GM19468 (cell line): ENCODE measurements around the gene L3MBTL1.
"Not testable (repeated sequence)": the region's sequence is repeated elsewhere in the genome, so short reads cannot be mapped to it uniquely, and the experiment has no call there.

Experiments used
- ATAC-seq: cut with Tn5 transposase; IDR thresholded peaks from one replicate; pipeline ENCODE4 v1.9.1; 2021; ENCODE audit warnings: mild to moderate bottlenecking, moderate library complexity, moderate number of reproducible peaks; ENCODE audit not compliant: unreplicated experiment; ENCODE audit errors: extremely low read depth

Gene L3MBTL1

DNA sequence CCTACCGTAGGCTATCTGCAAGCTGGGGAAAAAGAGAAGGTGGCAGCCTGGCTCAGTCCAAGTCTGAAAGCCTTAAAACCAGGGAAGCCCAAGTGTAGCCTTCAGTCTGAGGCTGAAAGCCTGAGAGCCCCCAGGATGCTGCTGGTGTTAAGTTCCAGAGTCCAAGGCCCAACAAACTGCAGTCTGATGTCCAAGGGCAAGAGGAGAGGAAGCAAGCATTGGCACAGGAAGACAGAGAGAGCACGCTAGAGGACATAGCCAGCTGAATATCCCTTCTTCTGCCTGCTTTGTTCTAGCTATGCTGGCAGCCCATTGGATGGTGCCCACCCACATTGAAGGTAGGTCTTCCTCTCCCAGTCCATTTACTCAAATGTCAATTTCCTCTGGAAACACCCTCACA is 12.1 kb upstream of the L3MBTL1 start:
- ATAC-seq, result no peak

DNA sequence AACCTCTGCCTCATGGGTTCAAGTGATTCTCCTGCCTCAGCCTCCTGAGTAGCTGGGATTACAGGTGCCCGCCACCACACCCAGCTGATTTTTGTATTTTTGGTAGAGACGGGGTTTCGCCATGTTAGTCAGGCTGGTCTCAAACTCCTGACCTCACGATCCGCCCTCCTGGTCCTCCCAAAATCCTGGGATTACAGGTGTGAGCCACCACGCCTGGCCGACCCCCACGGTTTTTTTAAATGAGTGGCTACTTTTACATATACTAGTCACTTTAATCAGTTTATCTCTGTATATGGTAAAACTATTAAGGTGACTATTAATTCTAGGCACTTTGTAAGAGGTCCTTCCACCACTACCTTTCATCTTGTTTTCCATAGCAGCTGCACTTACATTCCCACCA is 5.5 kb upstream of the L3MBTL1 start:
- ATAC-seq, result not testable (repeated sequence)

DNA sequence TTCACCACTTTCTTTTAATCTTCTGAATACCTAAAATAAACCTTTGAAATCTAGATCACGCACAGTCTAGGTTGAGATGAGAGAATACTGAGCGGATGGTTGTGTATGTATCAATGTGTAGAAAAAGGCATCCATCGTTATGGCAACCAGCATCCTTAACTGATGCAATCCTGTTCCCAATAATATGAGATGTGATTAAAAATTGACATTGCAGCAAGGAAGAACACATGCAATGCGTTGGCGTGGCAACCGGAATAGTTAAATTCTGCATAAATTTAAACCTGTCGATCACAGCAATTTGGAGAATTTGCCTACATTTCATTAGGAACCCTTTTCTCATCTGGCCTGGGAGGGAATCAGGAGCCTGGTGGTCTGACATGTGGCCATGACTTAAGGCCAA is 1.3 kb upstream of the L3MBTL1 start:
- no peak for ATAC-seq

DNA sequence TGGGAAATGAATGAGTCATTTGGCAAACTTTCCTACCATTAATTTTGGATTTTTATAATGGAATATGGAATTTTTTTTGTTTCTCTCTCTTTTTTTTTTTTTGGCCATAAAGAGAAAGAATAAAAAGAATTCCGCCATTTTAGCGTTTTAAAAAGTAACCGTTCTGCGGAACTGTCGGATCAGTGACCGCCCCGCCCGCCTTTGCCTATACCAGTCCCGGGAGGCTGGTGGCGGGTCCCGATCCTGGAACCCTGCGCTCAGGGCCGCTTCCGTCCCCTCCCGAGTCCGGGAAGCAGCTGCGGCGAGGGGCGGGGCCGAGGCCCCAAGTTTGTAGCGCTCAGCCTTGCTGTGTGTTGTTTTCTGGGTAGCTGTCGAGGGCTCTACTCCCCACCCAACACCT is 609 bp downstream of the L3MBTL1 start:
- ATAC-seq, result no peak

DNA sequence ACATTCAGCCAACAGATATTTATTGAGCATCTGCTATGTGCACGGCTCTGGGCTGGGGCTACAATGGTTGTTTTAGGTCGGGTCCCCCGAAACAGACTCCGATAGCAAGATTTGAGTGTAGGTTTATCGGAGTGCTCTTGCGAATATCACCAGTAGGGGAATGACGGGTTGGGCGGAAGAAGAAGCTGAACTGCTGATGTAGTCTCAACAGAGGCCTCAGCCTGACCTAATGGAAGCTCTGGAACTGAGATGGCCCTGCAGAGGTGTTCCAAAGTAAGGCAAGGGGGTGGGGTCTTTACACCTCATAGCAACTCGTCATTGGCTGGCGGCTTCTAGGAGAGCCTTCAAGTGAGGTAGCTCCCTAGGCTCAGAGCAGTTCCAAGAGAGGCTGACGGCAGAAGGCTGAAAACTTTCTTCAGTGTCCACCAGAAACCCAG is 1.1 kb downstream of the L3MBTL1 start:
- no peak for ATAC-seq

DNA sequence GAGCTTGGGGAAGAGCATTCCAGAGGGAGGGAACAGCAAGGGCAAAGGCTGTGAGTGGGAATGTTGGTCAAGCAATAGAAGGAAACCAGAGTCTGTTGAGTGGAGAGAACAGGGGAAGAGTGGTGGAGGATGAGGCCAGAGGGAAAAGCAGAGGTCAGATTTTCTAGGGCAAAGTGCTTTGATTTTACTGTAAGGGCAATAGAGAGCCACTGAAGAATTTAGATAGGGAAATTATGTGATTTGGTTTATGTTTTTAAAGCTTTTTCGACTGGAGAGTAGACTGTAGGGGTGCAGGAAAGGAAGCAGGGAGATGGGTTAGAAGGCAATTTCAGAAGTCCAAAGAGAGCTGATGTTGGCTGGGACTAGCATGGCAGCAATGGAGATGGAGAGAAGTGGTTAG is 4.4 kb downstream of the L3MBTL1 start:
- no peak for ATAC-seq

DNA sequence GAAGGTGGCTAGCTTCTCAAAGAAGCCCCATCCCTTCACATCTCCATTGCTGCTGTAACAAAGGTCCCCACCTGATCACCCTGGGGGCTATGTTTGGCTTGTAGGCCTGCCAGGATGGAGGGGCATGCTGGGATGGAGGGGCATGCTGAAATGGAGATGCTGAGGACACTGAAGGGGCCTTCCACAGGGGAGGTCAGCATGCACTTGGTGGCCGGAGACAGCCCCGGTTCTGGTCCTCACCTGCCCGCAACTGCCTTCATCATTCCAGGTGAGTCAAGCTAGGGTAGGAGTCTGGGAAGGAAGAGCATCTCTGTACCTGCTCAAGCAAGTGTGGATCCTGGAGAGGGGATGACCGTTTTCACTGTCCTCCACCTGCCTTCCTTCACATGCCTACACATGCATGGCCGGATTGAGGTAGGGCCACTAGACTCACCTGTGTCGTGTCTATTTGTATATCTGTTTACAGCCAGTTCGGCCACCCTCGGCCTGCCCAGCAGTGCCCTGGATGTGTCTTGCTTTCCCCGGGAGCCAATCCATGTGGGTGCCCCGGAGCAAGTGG is 6.0 kb downstream of the L3MBTL1 start:
- no peak for ATAC-seq

DNA sequence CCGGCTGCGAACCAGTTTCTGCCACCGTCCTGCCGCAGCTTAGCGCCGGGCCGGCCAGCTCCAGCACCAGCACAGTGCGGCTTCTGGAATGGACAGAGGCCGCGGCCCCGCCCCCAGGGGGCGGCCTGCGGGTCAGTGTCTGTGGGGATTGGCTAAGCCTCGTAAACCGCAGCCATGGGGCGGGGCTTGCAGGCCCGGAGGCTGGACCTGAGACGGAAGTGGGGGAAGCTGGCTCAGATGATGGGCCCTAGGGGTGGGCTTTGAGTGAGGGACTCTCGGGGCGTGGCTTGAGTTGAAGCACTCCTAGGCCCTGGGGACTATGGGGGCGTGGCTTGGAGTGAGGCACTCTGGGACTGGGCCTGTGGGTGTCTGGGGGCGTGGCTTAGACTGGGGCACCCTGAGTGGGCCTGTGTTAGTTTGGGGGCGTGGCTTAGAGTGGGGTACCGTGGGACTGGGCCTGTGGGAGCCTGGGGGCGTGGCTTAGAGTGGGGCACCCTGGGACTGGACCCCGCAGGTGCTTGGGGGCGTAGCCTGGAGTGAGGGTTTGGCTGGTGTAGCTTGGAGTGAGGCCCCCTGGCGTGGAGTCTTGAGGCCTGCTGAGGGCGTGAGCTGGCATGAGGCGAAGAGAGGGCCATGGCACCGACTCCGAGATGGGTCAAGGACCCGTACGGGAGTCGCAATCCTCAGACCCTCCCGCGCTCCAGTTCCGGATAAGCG is 6.6 kb downstream of the L3MBTL1 start:
- peak; percentile 67 for ATAC-seq

DNA sequence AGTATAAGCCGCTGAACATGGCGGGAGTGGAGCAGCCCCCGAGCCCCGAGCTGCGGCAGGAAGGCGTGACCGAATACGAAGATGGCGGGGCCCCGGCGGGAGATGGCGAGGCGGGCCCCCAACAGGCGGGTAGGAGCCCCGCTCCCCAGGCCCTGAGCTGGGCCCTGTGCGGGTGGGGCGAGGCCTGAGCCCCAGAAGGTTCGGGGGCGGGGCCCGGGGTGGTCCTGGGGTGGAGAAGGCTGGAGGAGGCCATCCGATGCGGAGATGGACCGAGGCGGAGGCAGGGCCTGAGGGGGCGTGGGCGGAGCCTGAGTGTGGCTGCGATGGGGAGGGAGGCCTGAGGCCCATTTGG is 7.1 kb downstream of the L3MBTL1 start:
- ATAC-seq, result no peak

DNA sequence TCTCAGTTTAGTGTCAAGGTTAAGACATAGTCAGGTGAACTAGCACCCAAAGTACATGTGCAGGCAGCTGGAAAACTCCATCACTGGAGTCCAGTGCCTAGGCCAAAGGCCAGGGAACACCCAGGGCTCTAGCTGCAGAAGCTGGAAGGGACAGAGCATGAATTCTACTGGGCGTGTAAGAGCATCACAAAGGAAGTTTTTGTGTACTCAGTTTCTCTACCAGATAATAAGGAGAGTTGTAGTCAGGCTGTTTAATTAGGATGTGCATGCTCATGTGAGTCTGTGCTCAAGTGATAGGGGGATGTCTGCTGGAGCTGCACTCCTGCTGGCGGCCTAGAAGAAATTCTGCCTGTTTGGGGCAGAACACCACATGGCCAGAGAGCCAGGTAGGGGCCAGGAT is 8.1 kb downstream of the L3MBTL1 start:
- no peak for ATAC-seq

DNA sequence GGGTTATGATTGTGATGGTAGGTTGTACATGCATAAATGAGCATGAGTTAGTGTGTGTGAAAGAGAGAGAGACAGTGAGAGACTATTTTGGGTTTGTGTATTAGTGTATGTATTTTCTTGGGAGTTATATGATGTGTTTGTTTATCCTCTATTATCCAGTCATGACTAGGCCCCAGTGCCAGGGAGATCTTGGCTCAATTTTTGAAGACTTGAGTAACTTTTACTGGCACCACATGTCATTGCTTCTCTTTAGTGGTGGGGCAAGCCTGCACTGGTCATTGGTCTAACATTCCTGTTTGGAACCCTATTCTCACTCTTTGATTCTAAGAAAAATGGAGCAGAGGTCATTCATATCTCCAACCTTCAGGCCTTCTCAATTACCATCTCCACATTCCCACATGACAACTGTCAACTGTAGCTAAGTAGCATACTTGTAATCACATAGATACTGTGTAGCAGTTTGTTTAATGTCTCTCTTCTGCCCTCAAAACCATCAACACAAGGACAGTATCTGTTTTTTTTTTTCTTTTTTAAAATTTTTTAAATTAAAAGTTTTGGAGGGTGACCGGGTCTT is 8.8 kb downstream of the L3MBTL1 start:
- no peak for ATAC-seq

DNA sequence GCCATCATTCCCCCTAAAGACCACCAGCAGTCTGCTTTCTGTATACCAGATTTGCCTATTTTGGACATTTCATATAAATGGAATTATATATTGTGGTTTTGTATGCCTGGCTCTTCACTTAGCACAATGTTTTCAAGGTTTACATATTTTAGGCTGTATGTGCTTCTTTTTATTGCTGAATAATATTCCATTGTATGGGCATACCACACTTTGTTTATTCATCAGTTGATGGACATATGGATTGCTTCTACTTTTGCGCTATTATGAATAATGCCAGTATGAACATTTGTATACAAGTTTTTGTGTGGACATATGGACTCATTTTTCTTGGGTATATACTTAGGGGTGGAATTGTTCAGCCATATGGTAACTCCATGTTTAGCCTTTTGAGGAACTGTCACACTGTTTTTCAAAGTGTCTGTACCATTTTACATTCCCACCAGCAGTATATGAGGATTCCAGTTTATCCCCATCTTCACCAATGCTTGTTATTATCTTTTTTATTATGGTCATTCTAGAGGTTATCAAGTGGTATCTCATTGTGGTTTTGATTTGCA is 12.7 kb downstream of the L3MBTL1 start:
- ATAC-seq, result no peak

DNA sequence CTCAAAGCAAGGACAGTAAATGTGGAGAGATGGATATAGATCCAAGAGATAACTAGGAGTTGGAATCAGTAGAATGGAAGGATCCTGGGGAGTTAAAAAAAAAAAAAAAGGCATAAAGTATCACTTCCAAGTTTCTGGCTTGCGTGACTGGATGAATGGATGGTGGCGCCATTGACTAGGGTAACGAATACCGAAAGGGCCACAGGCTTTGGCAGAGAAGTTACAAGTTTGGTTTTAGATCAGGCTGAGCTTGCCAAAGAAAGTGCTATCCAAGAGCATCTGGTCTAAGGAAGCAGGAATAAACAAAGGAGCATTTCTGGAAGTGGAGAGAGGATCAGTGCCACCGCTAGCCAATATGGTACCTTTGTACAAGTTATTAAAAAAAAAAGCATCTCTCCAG is 17.5 kb downstream of the L3MBTL1 start:
- no peak for ATAC-seq

DNA sequence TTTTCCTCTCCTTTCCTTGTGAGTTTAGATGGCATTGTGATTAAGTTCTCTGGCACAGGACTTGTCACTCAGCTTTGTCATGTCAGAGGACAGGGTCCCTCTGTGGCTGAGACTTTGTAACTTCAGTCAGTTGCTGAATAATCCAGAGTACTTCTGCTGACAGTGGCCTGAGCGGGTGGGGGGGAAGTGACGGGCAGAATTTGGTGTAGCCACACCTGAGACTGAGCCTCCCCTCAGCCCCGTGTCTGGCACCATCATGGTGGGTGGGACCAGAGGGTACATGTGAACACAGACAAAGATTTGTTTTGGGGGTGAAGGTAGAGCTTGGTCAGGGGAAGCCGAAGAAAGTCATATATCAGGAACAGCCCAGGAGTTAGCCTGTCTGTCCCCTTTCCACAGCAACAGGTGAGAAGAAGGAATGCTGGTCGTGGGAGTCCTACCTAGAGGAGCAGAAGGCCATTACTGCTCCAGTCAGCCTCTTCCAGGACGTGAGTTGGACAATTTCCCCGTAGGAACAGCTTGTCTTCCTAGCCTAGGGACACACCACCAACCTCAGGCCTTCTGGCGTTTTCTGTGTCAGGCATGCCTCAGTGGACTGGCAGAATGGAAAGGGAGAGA is 20.9 kb downstream of the L3MBTL1 start:
- ATAC-seq, result no peak

DNA sequence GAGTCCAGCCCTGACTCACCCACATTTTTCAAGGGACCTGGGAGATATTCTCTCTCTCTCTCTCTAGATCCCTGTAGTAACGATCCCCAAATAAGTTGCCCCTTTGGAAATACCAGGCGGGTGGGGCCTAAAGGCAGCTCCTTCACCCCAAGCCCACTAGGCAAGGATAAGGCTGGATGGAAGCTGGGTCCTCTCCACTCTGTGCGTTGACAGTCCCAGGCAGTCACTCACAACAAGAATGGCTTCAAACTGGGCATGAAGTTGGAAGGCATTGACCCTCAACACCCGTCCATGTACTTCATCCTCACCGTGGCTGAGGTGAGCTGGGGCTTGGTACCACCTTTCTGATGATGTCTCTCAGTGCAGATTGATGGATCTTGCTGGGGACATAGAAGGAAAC is 21.6 kb downstream of the L3MBTL1 start:
- no peak for ATAC-seq

DNA sequence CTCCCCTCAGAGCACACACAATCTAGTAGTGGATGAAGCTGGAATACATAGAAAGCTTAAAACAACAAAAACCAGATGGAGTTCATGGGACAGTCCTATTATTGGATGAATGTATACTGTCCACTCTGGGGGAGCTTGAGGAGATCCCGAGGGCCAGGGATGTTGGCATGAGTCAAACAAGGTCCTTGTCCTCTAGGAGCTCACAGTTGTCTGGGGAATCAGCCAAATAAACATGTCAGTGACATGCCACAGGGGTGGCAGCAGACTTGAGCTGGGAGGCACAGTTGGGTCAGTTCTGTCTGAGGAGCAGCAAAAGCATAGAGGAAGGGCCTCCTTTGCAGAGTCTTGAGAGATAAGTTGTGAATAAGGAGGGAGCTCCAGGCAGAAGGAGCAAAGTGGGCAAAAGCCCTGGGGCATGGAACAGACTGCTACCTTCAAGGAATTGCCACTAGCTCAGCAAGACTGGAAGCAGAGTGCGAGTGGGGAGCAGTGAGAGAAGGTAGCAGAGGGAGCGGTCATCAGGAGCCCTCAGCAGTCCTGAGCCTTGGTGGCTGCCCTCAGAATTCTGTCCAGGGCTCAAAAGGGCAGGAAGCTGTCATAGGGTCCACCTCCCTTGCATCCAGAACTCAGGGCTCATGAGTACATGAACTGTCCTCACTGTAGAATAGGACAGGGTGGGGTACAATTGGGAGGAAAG is 22.1 kb downstream of the L3MBTL1 start:
- ATAC-seq, result no peak

DNA sequence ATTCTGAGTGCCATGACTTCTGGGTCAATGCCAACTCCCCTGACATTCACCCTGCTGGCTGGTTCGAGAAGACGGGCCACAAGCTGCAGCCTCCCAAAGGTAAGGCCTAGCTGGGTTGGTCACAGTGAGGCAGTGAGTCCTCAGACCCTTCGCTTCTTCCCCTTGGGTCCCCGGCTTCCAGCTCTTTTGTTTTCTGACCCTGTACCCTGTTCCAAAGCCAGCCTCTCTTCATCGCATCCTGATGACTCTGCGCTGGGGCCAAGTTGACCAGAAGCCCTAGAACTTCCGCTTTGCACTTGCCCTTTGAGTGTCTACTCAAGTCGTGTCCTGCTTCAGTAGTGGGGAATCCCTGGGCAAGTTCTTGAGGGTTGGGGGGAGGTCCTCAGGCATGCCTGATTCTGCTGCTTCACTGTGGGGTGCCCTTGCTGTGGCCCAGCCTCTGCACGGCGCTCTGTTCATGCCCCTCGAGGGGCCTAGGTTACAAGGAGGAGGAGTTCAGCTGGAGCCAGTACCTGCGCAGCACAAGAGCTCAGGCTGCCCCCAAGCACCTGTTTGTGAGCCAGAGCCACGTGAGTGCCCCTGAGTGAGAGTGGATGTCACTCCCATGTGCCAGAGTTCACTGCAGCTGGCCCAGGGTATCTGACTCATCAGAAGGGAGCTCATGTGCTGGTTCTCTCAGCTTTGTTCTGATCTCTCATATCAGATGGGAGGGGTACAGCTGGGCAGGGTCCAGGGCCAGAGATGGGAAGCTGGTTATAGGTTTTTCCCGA is 23.0 kb downstream of the L3MBTL1 start:
- ATAC-seq, result no peak

DNA sequence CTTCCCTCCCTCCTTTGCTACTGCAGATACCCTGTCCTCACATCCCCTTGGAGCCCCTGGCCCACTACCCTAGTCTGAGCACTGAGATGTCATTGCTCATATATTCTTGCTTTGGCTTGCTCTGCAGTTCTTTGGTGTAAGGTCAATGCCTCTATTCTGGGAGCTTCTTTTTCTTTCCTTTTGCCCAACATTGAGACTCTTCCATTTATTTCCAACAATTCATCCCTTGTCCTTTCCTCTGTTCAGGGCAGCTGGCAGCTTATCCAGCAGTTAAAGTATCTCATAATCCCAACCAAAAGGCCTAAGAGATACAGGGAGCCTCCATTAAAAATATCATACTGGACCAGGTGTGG is 23.6 kb downstream of the L3MBTL1 start:
- no peak for ATAC-seq

DNA sequence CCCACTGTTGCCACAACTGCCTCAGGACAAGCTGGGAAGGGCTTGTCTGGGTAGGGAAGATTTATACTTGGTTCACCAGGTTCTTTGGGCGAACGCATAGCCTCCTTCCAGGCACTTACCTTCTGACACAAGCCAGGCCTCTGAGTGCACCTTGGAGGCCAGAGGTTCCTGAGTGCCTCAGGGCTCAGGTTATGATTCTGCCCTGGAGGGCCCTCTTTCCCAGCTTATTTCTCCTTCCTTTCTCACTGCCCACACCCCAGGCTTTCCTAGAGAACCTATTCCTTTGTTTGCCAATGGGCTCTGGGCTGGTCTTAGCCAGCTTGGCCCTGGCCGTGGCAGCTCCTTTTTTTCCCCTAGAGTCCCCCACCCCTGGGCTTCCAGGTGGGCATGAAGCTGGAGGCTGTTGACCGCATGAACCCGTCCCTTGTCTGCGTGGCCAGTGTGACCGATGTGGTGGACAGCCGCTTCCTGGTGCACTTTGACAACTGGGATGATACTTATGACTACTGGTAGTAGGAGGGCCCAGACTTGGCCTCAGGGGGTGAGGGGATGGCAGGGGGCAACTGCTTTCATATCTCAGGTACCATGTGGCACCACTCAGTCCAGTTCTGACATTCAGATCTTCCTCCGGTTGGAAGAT is 25.0 kb downstream of the L3MBTL1 start:
- no peak for ATAC-seq

DNA sequence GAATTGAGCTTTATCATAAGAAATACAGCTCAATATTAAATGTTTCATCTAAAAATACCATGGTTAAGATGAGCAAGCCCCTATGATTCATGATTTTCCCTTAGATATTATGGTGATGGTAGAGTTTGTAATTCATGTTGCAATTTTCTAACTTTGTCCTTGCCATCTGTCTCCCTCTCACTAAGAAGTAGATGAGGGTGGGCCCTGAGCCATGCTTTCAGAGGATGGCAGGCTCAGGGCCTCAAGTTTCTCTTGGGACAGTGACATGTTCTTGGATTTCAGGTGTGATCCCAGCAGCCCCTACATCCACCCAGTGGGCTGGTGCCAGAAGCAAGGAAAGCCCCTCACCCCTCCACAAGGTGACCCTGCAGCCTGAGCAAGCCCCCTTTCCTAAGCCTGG is 25.6 kb downstream of the L3MBTL1 start:
- ATAC-seq, result no peak
